GM19035 (cell line): ENCODE data around the gene PCSK1N.
"Not testable (repeated sequence)": the region's sequence is repeated elsewhere in the genome, so short reads cannot be mapped to it uniquely, and the experiment has no call there.

Experiments used
- ATAC-seq: cut with Tn5 transposase; IDR thresholded peaks from one replicate; pipeline ENCODE4 v1.9.1; 2021; ENCODE audit not compliant: unreplicated experiment

Gene PCSK1N

DNA sequence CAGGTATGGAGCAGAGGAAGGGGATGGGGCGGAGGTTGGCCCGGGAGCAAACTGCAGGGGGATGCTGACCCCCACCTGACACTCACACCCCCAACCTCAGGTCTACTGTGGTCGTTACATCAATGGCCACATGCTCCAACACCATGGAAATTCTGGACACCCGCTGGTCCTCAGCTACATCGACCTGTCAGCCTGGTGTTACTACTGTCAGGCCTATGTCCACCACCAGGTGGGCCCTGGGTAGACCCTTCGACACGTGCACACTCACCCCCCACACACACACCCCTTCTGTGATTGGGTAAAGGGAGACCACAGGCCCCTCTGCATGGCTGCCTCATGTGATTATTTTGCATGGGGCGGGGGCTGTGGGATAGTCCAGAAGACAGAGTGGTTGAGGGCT, 11.3 kb downstream of the PCSK1N start:
- no peak for ATAC-seq

DNA sequence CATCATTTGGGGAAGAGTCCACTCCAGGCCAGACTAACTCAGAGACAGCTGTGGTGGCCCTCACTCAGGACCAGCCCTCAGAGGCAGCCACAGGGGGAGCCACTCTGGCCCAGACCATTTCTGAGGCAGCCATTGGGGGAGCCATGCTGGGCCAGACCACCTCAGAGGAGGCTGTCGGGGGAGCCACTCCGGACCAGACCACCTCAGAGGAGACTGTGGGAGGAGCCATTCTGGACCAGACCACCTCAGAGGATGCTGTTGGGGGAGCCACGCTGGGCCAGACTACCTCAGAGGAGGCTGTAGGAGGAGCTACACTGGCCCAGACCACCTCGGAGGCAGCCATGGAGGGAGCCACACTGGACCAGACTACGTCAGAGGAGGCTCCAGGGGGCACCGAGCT, 12.4 kb downstream of the PCSK1N start:
- no peak for ATAC-seq

DNA sequence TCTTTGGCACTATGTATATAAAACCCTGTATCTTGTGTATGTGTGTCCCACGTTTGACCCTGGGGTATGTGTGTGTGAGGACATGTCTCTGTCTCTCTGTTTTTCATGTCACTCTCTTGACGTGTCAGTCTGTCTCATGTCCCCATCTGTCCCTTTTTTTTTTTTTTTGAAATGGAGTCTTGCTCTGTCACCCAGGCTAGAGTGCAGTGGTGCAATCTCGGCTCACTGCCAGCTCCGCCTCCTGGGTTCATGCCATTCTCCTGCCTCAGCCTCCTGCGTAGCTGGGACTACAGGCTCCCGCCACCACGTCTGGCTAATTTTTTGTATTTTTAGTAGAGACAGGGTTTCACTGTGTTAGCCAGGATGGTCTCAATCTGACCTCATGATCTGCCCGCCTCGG, 16.0 kb downstream of the PCSK1N start:
- not testable (repeated sequence) for ATAC-seq

DNA sequence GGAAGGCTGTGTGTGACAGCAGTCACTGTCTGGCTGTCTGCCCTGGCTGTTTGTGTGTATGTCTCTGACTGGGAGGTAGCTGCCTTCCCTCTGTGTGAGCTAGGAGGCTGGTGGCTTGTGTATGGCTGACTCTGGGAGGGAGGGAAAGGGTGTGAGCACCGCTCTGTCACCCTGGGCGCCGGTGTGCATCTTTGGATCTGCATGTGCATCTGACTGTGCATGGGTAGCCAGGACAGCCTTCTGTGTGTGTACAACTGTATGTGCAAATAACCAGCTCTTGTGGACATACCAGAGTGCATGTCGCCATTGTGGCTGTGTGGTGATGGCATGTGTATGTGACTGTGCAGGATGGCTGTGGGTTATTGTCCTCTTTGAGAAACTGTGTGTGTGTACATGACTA, 16.5 kb downstream of the PCSK1N start:
- no peak for ATAC-seq

DNA sequence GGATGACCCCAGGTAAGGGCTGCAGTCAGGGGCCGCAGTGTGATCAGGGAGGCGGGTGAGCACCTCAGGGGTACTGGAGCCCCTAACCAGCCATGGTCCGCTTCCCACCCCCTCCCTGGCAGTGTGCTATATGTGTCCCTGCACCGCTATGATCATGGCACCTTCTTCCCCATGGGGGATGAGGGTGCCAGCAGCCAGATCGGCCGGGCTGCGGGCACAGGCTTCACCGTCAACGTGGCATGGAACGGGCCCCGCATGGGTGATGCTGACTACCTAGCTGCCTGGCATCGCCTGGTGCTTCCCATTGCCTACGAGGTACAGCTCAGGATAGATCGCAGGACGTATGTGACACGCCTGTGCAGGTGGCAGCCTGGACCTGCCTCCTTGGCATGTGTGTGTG, 17.3 kb downstream of the PCSK1N start:
- ATAC-seq = no peak

DNA sequence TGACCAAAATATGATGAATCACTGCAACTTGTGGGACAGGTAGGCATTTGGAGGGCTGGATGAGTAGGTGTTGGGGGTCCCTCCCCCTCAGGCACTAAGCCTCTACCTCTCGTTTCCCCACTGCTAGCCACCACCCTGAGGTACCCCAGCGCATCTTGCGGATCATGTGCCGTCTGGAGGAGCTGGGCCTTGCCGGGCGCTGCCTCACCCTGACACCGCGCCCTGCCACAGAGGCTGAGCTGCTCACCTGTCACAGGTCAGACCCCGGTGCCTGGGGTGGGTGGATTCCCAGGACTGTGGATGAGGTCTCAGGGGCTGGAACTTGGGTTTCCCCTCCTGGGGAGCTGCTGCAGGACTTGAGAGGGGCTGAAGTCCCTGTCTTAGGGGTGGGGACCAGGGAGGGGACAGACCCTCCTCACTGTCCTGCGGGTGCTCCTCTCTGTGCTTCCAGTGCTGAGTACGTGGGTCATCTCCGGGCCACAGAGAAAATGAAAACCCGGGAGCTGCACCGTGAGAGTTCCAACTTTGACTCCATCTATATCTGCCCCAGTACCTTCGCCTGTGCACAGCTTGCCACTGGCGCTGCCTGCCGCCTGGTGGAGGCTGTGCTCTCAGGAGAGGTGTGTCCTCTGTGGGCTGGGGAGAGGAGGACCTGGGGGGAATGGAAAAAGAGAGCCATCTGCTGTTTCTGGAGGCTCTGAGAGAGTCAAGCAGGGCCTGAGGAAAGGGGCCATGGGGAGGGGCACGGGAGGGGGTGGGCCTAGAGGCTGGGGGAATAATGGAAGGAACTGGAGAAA, 19.2 kb downstream of the PCSK1N start:
- ATAC-seq = no peak

DNA sequence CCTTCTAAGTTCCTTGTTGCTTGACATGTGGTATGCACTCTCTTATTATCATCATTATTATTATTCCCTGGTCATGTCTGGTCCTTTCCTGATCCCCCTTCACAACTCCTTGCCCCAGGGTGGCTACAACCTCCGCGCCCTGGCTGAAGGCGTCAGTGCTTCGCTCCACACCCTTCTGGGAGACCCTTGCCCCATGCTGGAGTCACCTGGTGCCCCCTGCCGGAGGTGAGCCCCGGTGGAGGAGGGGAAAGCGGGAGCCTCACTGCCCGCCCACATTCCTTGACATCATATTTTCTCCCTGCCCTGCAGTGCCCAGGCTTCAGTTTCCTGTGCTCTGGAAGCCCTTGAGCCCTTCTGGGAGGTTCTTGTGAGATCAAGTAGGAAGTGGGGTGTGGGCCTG, 20.1 kb downstream of the PCSK1N start:
- no peak for ATAC-seq

DNA sequence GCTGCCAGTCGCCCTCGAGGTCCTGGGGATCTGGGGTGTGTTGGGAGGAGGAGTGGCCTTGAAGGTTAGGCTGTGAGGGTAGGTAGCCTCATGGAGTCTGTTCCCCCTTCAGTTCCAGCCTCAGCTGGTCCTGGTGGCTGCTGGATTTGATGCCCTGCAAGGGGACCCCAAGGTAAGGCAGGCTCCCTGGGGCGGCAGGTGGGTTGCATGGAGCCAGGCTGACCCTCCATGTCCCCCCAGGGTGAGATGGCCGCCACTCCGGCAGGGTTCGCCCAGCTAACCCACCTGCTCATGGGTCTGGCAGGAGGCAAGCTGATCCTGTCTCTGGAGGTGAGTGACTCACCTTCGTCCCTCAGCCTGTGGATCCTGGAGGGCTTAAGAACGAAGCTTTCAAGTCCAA, 20.7 kb downstream of the PCSK1N start:
- ATAC-seq = no peak

DNA sequence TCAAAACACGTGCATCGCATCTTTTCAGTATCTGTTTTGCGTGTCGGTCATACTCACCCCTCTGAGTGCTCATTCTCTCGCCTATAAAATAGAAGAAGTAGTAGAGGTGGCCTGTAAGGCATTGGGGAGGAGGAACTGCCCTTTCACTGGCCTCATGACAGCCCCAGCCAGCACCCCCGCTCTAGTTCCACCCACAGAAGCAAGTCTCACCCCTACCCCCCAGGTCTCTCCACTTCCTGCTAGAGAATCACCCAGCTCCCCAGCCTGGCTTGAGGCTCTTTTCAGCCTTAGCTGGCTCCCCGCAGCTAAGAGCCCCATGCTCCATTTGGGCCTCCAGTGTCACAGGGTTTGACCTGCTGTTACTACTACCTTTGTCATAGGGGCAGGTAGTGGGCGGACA, 21.8 kb downstream of the PCSK1N start:
- no peak for ATAC-seq

DNA sequence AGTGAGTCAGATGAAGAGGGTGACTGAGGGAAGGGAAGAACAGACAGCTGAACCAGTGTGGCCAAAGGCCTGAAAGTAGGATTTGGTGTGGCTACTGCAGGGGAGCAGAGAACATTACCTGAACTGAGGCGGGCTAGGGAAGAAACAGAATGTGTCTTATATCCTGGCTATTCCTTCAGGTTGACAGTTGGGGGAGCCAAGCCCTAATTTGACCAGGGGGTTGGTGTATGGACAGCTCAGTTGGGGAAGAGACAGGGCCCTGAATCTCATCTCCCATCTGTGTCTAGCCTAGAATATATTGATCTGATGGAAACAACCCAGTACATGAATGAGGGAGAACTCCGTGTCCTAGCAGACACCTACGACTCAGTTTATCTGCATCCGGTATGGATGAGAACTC, 29.3 kb downstream of the PCSK1N start:
- no peak for ATAC-seq

DNA sequence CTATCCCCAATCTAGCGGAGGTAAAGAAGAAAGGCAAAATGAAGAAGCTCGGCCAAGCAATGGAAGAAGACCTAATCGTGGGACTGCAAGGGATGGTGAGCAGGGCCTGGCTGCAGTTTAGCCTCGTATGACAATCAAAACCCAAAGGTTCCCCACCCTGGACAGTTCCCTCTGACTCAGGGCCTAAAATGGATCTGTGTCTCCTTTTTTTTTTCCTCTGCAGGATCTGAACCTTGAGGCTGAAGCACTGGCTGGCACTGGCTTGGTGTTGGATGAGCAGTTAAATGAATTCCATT, 32.6 kb downstream of the PCSK1N start:
- ATAC-seq = no peak

DNA sequence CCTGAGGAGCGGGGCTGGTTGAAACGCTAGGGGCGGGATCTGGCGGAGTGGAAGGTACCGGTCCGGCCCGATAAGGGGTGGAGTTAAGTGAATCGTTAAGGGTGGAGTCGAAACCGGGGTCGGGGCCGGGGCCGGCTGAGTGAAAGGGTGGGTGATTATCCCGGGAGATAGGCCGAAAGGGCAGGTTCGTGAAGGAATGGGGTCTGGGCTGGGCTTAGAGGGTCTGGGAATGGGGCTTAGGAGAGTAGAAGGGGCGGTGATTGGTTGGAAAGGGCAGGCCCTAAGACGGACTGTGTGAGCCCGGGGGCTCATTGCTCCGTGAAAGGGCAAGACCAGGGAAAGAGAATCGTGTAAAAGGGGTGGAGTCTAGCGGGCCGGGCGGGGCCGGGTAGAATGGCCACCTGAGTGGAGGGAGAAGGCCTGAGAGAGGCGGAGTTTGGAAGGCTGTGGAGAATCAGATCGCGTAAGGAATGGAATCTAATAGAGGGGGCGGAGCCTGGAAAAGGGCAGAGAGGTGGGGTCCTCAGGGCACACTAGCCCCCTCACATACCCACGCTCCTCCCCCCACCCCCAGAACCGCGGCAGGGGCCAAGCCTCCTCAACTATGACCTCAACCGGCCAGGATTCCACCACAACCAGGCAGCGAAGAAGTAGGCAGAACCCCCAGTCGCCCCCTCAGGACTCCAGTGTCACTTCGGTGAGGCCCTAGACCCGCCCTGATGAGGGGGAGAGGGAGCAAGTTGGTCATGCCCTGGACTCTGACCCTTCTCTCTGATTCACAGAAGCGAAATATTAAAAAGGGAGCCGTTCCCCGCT, 33.1 kb downstream of the PCSK1N start:
- ATAC-seq = peak; percentile 41

DNA sequence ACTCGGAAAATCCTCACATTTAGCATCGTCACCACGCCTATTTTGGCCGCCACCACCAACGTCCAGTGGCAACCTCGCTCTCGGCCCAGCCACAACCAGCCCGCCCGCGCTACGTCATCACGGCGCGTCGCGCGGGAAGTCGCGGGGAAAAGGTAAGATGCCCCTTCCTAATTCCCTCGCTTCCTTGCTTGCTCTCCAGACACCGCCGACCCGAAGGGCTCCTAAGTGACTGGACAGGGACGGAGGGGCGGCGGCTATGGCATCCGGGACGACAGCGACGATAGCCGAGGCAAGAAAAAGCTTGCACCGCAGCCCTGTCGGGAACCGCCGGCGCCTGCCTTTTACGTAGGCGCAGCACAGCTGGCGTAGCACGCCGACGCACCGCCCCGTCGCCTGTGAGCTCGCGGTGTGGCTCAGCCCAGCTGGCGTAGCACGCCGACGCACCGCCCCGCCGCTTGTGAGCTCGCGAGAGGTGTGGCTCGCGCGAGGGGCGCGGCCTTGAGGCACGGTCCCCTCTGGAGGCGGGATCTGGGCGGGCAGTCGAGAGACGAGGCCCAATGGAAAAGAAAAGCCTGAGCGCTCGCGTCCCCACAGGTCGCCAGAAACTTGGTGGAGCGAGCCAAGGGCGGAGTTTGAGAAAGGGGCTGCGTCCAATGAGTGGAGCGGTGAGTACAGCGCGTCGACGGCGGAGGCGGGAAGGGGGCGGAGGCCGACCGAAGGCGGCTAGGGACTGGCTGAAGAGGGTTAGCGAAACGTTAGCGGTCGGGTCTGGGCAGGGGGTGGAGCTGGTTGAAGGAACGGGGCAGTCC, 33.9 kb downstream of the PCSK1N start, which contains the start of gene HDAC6:
Gene HDAC6, plus strand, starts transcription at position 788 of the 809 bp plus-strand sequence. CDS start 626 bp downstream, outside the sequence.
- peak; percentile 82 for ATAC-seq

DNA sequence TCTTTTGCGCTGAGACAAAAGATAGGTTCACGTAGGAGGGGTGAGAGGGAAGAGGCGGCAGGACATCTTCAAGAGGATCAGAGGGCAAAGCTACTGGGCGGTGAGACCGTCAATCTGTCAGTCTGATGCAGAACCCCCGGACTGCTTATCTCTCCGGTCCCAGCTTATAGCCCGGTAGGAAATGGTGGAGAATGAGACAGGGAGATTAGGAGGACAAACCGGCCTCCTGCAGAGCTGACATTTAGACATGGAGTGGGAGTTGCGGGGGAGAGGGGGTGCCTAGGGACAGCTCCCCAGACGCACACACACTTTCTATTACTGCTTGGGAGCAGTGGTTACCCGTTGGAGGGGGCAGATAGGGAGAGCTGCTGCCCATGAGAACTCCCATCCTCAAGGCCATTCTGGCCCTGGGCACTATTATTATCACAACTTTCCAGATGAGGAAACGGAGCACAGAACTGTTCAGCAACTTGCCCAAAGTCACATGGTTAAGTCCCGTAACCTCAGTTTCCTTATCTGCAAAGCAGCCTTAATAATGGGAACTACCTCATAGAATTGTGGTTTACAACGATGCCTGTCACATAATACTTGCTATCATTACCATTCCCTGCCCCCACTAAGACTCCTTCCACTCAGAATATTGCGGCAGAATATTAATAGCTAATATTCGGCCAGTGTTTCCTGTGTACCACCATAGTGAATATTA, 34.7 kb downstream of the PCSK1N start:
- no peak for ATAC-seq

DNA sequence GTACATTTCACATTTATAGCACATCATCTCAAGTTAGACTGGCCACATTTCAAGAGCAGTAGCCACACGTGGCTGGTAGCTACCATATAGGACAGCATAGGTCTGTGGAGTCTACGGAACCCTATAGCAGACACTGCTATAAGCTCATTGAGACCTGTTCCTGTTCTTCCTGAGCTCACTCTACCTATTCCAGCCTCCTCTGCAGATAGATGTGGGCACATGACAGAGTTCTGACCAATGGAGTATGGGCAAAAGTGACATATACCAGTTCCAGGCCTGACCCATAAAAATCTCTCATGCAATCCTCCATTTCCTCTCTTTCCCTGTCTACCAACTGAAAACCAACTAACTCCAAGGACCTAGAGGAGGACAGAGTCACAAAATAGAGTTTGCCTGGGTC, 37.1 kb downstream of the PCSK1N start:
- ATAC-seq = no peak

DNA sequence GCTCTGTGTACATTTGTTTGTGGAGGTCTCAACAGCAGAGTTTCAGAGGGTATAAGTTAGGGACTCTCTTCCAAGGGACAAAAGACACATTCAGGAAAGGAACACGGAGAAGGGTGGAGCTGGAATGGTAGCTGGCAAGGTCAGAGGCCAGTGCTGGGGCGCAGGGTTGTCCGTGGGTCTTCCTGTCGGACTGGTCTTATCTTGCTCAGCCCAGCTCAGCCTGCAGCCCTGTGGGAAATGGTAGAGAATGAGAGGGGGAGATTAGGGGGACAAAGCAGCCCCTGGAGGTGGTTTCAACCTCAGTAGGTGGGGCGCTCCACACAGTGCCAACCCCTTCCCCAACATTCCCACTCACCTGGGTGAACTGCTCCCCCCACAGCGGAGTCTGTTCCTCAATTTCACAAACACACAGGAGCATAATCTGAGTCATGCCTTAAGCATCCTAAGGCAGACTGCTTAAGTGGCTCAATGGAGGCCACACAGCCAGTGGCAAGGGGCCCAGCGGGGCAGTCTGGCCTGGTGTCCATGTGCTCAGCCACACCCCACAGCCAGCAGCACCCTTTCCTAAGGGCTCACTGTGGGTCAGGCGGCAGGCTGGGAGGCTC, 40.4 kb downstream of the PCSK1N start:
- no peak for ATAC-seq

DNA sequence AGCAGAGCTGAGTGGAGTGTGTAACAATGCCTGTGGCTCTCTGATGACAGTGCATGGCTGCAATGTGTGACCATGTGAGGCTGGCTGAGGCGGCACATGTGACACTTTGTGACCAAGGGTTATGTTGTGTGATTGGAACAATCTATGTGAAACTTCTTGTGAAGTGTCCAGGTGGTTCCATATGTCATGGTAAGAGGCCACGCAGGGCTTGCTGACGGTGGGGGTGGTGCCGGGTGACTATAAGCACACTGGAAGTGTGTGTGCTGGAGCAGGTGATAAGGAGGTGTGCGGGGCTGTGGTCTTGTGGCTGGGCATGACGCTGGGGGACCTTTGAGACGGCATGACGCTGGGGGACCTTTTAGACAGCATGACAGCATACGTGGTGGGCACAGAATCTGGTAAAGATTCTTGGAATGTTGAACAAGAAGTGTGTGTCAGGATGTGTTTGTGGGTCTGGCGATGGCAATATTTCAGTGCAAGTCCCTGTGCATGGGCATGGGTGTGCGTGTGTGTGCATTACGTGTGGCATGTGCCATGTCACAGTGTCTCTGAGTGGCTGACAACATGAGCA, 41.0 kb downstream of the PCSK1N start:
- ATAC-seq = no peak

DNA sequence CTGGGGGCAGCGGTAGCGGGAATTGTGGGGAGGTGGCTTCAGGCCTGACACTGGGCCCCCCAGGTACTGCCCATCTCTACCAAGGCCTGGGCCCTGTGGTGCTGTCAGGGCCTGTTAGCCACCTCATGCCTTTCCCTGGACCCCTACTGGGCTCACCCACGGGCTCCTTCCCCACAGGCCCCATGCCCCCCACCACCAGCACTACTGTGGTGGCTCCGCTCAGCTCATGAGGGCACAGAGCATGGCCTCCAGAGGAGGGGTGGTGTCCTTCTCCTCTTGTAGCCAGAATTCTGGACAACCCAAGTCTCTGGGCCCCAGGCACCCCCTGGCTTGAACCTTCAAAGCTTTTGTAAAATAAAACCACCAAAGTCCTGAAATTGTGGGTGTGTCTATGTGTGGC, 41.5 kb downstream of the PCSK1N start:
- ATAC-seq = no peak

DNA sequence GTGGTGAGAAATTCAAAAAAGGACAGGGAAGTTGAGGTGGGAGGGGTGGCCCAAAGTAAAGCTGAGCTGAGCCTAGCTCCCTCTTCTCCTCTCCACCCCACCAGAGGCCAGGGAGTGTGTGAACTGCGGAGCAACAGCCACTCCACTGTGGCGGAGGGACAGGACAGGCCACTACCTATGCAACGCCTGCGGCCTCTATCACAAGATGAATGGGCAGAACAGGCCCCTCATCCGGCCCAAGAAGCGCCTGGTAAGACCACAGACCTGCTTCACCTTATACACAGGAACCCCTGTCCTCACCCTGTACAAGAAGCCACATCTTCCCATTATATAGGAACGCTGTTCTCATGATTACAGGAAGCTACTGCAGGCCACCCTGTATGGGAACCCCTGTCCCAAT, 43.2 kb downstream of the PCSK1N start:
- no peak for ATAC-seq

DNA sequence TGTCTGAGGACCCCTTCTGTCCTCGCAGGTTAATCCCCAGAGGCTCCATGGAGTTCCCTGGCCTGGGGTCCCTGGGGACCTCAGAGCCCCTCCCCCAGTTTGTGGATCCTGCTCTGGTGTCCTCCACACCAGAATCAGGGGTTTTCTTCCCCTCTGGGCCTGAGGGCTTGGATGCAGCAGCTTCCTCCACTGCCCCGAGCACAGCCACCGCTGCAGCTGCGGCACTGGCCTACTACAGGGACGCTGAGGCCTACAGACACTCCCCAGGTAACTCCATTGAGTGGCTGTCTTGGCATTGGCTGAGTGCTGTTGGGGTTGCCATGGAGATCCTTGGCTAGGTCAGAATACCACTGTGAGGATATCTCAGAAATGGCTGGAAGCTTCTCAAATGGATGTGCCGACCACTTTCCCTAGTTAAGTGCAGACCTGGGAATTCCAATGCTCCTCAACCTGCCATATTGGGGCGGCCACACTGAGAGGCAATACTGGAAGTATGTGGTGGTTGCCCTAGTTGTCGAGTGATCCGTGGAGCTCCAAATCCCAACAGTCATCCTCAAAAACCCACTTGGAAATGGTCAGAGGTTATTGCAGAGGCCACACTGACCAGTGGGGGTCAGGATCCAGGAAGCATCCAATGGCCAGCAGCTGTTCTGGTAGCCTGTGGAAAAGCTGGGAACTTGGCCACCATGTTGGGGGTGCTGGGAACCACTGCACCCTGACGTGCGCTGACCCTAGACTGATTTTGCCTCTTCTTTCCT, 44.2 kb downstream of the PCSK1N start:
- no peak for ATAC-seq
